Gastrocnemius medialis (tissue), 4 donors: Measurements from ENCODE around the gene GANC.

ENCODE experiments used
- CTCF ChIP-seq, 5 experiments: fragments of 450-650 bp in 3 of 5; fragments of 200-600 bp in 2 of 5; sonication (generic) in 2 of 5; IDR thresholded peaks in 4 of 5; conservative IDR thresholded peaks in 1 of 5; 1 replicate in 4 of 5; 2 replicates in 1 of 5; pipeline ENCODE4 v1.5.1; 2016 to 2019; ENCODE audit warnings: antibody characterized with exemption in 5 of 5, mild to moderate bottlenecking in 3 of 5, moderate library complexity in 3 of 5
- POLR2A ChIP-seq, 2 donors: fragments of 450-650 bp; IDR thresholded peaks; one replicate each; pipeline ENCODE4 v1.6.1; 2017; ENCODE audit warnings: antibody characterized with exemption in 2 of 2, mild to moderate bottlenecking in 2 of 2, moderate library complexity in 2 of 2

GRCh38 chr15:42324308-42324707, 51.3 kb downstream of the GANC start:
- no peak for TF ChIP-seq CTCF (IDR thresholded peaks at IDR 0.05 in 4 of 5, conservative IDR thresholded peaks at IDR 0.05 in 1 of 5)
- no peak for TF ChIP-seq POLR2A (IDR thresholded peaks at IDR 0.05)
